AG10803 (cell line): ENCODE results near the gene GPR65.

Source experiments
- DNase-seq: peaks from one replicate; pipeline ENCODE4 v3.0.0; 2010; ENCODE audit warnings: low read depth
- H3K4me3 ChIP-seq: 2 replicates; pipeline ENCODE4 v1.5.1; 2011; ENCODE audit warnings: mild to moderate bottlenecking, low read length, control low read depth
- CTCF ChIP-seq: conservative IDR thresholded peaks from 2 replicates; pipeline ENCODE4 v1.5.1; 2011; ENCODE audit warnings: mild to moderate bottlenecking, low read length, control low read depth, inconsistent platforms

The GPR65 gene

GRCh38 chr14:88025313-88025712, 20.4 kb downstream of the GPR65 start:
- no peak overlapping the region for H3K4me3 ChIP-seq
- no peak for TF ChIP-seq CTCF
- DNase-seq = no peak

- no peak for DNase-seq
- TF ChIP-seq CTCF = no peak
- H3K4me3 ChIP-seq = no peak overlapping the region
These were observed 22.0 kb downstream of the GPR65 start for GRCh38 chr14:88026890-88027289.

- TF ChIP-seq CTCF = no peak
- no peak for DNase-seq
- H3K4me3 ChIP-seq = no peak overlapping the region
These were observed 24.6 kb downstream of the GPR65 start for GRCh38 chr14:88029500-88029899.

GRCh38 chr14:88030079-88030478, 25.1 kb downstream of the GPR65 start:
- no peak for DNase-seq
- TF ChIP-seq CTCF = no peak
- H3K4me3 ChIP-seq = no peak overlapping the region

- H3K4me3 ChIP-seq = no peak overlapping the region
- TF ChIP-seq CTCF = no peak
- DNase-seq = no peak
These were observed 26.0 kb downstream of the GPR65 start for GRCh38 chr14:88030892-88031291.

- DNase-seq = no peak
- no peak overlapping the region for H3K4me3 ChIP-seq
- TF ChIP-seq CTCF = no peak
These were observed 27.4 kb downstream of the GPR65 start for GRCh38 chr14:88032373-88032772.

GRCh38 chr14:88034076-88034475, 29.1 kb downstream of the GPR65 start:
- no peak for DNase-seq
- TF ChIP-seq CTCF = no peak
- H3K4me3 ChIP-seq = no peak overlapping the region
